ENCODE data around the gene PRPF18.
A peak's percentile ranks its signal among the peaks of the same experiment; 100 is the strongest.

The PRPF18 gene

GRCh38 chr10:13604357-13605040 lies 17.7 kb downstream of the PRPF18 start:
- no peak for DNase-seq (ENCODE audit: low spot score)

GRCh38 chr10:13608246-13608853 lies 21.6 kb downstream of the PRPF18 start:
- peak; percentile 15 for DNase-seq (ENCODE audit: low spot score)

GRCh38 chr10:13612654-13613373 lies 26.0 kb downstream of the PRPF18 start:
- no peak for DNase-seq (ENCODE audit: low spot score)

- peak; percentile 29 for DNase-seq (ENCODE audit: low spot score)
Measured at GRCh38 chr10:13613519-13613918, 26.8 kb downstream of the PRPF18 start.

GRCh38 chr10:13614530-13615332 lies 28.0 kb downstream of the PRPF18 start:
- DNase-seq (ENCODE audit: low spot score): peak; percentile 81

GRCh38 chr10:13615650-13616300 lies 29.0 kb downstream of the PRPF18 start:
- no peak for DNase-seq (ENCODE audit: low spot score)

- peak; percentile 19 for DNase-seq (ENCODE audit: low spot score)
Measured at GRCh38 chr10:13617116-13617515, 30.4 kb downstream of the PRPF18 start.

- DNase-seq (ENCODE audit: low spot score): no peak
Measured at GRCh38 chr10:13621931-13622330, 35.2 kb downstream of the PRPF18 start.

GRCh38 chr10:13624630-13625029 lies 37.9 kb downstream of the PRPF18 start:
- no peak for DNase-seq (ENCODE audit: low spot score)

- DNase-seq (ENCODE audit: low spot score): no peak
Measured at GRCh38 chr10:13627459-13628310, 40.9 kb downstream of the PRPF18 start.

- DNase-seq (ENCODE audit: low spot score): no peak
Measured at GRCh38 chr10:13628661-13629060, 41.9 kb downstream of the PRPF18 start.

- DNase-seq (ENCODE audit: low spot score): no peak
Measured at GRCh38 chr10:13629116-13629515, 42.4 kb downstream of the PRPF18 start.

- DNase-seq (ENCODE audit: low spot score): no peak
Measured at GRCh38 chr10:13630231-13630630, 43.5 kb downstream of the PRPF18 start.

- DNase-seq (ENCODE audit: low spot score): no peak
Measured at GRCh38 chr10:13631594-13631993, 44.8 kb downstream of the PRPF18 start.

GRCh38 chr10:13632440-13632839 lies 45.7 kb downstream of the PRPF18 start:
- DNase-seq (ENCODE audit: low spot score): no peak

- no peak for DNase-seq (ENCODE audit: low spot score)
Measured at GRCh38 chr10:13632884-13633440, 46.2 kb downstream of the PRPF18 start.

GRCh38 chr10:13633689-13634088 lies 46.9 kb downstream of the PRPF18 start:
- DNase-seq (ENCODE audit: low spot score): no peak

- DNase-seq (ENCODE audit: low spot score): no peak
Measured at GRCh38 chr10:13634207-13634606, 47.4 kb downstream of the PRPF18 start.

- DNase-seq (ENCODE audit: low spot score): no peak
Measured at GRCh38 chr10:13636776-13637175, 50.0 kb downstream of the PRPF18 start.

GRCh38 chr10:13637303-13637856 lies 50.6 kb downstream of the PRPF18 start:
- no peak for DNase-seq (ENCODE audit: low spot score)
